HG03469 (cell line): ENCODE measurements around the gene TTC27.
"Not testable (repeated sequence)": the region's sequence is repeated elsewhere in the genome, so short reads cannot be mapped to it uniquely, and the experiment has no call there.

Experiments used
- ATAC-seq: cut with Tn5 transposase; IDR thresholded peaks from one replicate; pipeline ENCODE4 v1.9.1; 2021; ENCODE audit warnings: mild to moderate bottlenecking, moderate library complexity, moderate number of reproducible peaks; ENCODE audit not compliant: unreplicated experiment

The TTC27 gene

DNA sequence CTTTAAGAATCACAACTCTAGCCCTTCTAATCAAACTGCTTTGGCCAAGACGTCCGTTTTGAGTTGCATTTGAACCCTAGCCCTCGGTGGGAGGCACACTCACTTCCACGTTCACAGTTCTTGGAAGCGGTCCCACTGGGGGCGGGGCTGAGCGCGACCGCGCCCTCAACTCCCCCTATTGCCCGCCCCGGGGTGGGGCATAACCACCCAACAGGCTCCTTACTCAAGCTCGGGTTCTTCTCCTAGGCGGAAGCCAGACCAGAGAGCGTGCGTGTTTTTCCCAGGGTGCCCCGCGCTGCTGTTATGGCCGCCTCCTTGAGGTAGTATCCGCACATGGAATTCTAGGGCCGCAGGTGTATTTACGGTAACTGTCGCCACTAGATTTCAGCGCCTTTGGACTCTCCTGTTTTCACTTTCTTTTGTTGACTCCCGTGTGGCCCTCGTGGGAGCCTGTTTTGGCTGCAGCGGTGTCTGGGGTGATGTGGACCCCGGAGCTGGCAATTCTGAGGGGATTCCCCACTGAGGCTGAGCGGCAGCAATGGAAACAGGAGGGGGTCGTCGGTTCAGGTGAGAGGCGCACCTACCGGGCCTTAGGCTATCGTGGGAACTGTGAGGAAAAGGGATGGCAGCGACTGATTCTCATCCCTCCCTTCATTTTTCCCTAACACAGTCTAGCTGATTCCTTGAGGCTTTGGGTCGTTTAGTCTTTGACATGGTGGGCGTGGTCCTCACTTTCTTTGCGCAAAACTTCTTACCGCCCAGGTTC lies at the start of gene TTC27:
Gene TTC27, plus strand, starts transcription at position 237 of the 766 bp plus-strand sequence. Its CDS starts 243 bp downstream, at position 480.
- ATAC-seq, result peak; percentile 99

GRCh38 chr2:32591669-32592463 lies 36.0 kb upstream of the TTC27 start:
- ATAC-seq, result peak; percentile 69

DNA sequence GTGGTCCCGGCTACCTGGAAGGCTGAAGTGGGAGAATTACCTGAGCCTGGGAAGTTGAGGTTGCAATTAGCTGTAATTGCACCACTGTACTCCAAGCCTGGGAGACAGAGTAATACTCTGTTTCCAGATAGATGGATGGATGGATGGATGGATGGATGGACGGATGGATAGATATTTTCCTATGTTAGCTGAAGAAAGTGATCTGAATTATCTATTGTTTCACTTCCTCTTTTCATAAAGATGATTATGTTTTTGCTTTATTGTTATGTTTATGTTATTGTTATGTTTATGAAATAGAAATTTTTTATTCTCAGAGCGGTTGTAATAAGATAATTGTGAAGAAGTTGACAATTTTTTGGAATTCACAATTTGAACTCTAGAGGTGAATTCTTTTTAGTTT lies 33.3 kb upstream of the TTC27 start:
- no peak for ATAC-seq

GRCh38 chr2:32611366-32611765 lies 16.5 kb upstream of the TTC27 start:
- no peak for ATAC-seq

GRCh38 chr2:32611771-32612170 lies 16.1 kb upstream of the TTC27 start:
- ATAC-seq, result no peak

DNA sequence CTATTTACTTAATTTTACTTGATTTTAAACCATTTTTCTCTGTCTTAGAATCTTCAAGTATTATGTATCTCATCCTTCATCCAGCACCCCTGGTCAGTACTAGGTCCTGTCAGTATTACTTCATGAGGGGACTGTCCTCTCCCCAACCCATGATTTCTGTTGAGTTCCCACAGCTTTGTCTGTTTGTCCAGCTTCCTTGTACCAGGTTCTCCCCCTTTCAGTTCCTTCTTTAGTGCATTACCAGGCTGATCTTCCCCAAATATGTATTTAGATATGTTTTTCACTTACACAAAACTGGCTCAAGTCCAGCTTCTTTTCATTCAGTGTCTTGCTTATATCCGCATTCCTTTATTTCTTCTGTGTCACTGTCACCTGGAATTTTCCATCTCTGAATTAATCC lies 13.8 kb upstream of the TTC27 start:
- ATAC-seq, result no peak

- no peak for ATAC-seq
These were observed 10.2 kb upstream of the TTC27 start for GRCh38 chr2:32617599-32618189.

GRCh38 chr2:32622570-32623310 lies 5.1 kb upstream of the TTC27 start:
- no peak for ATAC-seq

GRCh38 chr2:32623311-32623706 lies 4.5 kb upstream of the TTC27 start:
- ATAC-seq, result no peak

DNA sequence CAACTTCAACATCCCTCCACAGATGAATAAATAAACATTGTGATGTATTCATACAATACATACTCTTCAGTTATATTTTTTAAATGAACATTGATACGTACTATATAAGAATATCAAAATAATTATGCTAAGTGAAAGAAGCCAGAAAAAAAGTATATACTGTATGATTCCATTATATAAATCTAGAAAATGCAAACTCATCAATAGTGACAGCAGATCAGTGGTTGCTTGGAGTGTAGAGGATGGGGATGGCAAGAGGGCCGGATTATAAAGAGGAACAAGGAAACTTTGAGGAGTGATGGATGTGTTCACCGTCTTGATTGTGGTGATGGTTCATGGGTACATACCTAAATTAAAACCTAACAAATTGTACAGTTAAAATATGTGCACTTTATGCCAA lies 3.0 kb upstream of the TTC27 start:
- no peak for ATAC-seq

GRCh38 chr2:32626639-32627221 lies 1.1 kb upstream of the TTC27 start:
- ATAC-seq, result no peak

- ATAC-seq, result peak; percentile 13
These were observed 423 bp upstream of the TTC27 start for GRCh38 chr2:32627441-32627813.

GRCh38 chr2:32632089-32632488 lies 4.2 kb downstream of the TTC27 start:
- no peak for ATAC-seq

DNA sequence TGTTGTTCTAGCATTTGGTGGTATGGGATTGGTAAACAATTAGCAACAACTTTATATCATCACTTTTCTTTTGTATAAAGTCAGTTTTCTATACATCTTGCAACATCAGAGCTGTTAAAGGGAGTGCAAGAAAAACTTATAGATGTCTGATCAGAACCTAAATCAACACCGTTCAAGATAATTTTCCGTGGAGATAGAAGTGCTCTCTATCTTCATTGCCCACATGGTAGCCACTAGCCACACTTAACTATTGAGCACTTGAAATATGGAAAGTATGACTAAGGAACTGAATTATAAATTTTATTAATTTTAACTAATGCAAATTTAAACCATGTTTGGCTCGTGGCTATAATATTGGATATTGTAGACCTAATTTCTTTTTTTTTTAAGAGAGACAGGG lies 5.2 kb downstream of the TTC27 start:
- ATAC-seq, result no peak

DNA sequence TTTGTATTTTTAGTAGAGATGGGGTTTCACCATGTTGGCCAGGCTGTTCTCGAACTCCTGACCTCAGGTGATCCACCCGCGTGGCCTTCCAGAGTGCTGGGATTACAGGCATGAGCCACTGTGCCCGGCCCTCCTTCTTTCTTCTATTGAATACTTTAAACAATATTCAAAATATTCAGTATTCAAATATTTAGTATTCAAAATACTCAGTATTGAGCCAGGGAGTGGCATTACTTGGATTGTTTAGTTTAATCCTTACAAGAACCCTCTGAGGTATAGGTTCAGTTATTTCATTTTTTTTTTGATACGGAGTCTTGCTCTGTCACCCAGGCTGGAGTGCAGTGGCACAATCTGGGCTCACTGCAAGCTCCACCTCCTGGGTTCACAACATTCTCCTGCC lies 10.7 kb downstream of the TTC27 start:
- ATAC-seq, result not testable (repeated sequence)

DNA sequence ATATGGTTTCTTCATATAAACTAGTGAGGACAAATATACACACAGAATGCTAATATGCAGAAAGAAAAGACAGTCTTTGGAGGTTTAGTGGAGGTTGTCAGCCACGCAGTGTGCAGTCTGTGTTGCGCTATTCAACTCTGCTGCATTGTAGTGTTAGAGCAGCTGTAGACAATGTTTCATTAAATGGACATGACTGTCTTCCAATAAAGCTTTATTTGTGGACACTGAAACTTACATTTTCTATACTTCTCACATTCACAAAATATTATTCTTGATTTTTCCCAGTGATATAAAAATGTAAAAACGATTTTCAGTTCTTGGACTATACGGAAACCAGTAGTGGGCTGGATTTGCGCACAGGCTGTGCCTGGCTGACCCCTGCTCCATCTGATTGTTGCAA lies 13.3 kb downstream of the TTC27 start:
- ATAC-seq, result no peak

DNA sequence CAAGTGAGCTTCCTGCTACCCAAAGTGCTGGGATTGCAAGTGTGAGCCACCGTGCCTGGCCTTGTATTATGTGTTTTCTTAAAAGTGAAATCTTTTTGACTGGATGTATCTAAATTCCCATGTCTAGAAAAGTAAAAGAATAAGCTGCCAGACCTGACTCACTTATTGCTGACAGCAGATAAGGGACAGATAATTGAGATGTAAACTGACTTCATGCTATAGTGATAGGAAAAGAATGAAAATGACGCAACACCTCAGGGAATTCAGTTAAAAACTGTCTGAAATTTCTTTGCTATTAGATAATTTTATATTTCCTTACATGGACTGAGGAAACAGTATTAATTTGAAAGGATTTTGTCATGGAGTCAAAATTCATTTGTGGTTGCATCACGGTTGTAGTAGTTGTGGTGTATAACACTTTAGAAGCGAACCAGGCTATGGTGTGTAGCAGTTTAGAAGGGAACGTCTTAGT lies 19.4 kb downstream of the TTC27 start:
- ATAC-seq, result no peak

DNA sequence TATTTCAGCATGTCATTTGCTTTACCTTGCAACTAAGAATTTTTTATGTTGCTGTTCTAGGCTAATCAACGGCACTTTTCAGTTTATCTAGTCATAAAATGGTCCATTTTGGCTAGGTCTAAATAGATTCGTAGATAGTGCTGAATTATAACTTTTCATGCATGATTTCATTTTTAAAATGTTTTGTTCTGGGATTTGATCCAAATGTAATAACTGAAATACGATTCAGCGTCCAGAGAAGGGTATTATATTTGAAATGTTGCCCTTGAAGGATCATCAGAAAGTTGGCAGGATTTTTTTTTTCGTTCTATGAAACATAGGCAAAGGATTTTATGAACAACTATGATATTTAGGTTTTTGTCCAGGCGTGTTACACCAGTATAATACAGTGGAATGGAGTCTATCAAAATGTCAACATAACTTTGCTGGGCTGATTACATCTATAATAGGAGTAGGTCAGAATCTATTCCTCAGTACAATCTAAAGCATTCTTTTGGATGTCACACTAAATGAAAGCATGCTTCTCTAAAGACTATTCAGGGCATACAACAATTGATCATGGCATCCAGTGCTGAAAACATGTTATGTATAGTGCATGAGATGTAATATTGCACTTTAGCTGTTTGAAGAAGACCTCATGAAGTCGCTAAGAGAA lies 24.8 kb downstream of the TTC27 start:
- no peak for ATAC-seq

DNA sequence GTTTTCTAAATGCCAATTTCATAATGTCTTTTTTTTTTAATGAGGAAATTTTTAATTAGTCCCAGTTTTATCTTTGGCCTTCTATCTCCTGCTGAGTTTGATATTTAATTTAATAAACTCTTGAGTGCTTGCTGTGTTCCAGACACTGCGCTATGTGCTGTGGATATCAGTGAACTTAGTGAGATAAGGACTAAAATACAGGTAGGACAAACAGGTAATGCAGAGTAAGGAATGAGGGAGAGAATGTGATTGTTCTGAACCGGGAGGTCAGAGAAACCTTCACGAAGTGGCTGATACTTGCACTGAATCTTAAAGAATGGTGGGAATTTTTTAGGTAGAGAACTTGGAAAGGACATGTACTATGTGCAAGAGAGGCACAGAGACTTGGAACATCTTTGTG lies 28.2 kb downstream of the TTC27 start:
- no peak for ATAC-seq

DNA sequence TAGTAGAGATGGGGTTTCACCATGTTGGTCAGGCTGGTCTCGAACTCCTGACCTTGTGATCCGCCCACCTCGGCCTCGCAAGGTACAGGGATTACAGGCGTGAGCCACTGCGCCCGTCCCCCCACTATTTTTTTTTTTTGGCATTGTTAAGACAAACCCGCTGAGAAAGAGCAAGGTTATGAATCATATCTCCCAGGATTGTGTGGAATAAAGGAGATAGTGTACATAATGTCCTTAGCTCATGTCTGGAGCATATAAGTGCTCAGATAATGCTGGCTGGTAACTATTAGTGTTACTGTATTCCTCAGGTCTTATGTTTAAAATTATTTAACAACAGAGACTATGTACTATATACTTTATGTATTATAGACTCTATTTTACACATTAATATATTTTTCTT lies 36.0 kb downstream of the TTC27 start:
- ATAC-seq, result no peak
